Small intestine (tissue), 7 donors: ENCODE data around the gene RNASE1. TPM values are rescaled to one million over a fixed set of nuclear protein-coding genes. Genes with fewer than 3 reads are reported as not detected.

Experiments used
- DNase-seq, 2 donors: peaks; one replicate each; pipeline versions ENCODE4 v3.0.0 to v3.0.0-alpha.2; 2013
- FAIRE-seq: peaks from 2 replicates; lab custom pipeline; 2012; peaks lifted over from hg19 to GRCh38; lab: Jason Lieb, UNC
- H3K27ac ChIP-seq, 3 donors: one replicate each; pipeline ENCODE4 v1.5.1; 2013; ENCODE audit warnings: low read length in 2 of 3, mild to moderate bottlenecking in 2 of 3, control low read depth in 1 of 3, inconsistent platforms in 1 of 3, low read depth in 1 of 3, moderate library complexity in 1 of 3
- H3K27me3 ChIP-seq, 3 donors: one replicate each; pipeline ENCODE4 v1.6.1; 2013; ENCODE audit warnings: low read length in 3 of 3, inconsistent platforms in 1 of 3; ENCODE audit not compliant: control insufficient read depth in 3 of 3, insufficient read depth in 3 of 3
- H3K36me3 ChIP-seq, 3 donors: one replicate each; pipeline ENCODE4 v1.6.1; 2013; ENCODE audit warnings: low read length in 3 of 3, inconsistent platforms in 1 of 3, low read depth in 1 of 3, mild to moderate bottlenecking in 1 of 3, moderate library complexity in 1 of 3; ENCODE audit not compliant: control insufficient read depth in 3 of 3, insufficient read depth in 2 of 3
- H3K4me1 ChIP-seq, 3 donors: one replicate each; pipeline ENCODE4 v1.6.1; 2013; ENCODE audit warnings: low read length in 2 of 3, inconsistent platforms in 1 of 3, low read depth in 1 of 3, mild to moderate bottlenecking in 1 of 3, moderate library complexity in 1 of 3; ENCODE audit not compliant: control insufficient read depth in 3 of 3, insufficient read depth in 2 of 3
- H3K4me3 ChIP-seq, 3 donors: one replicate each; pipeline ENCODE4 v1.5.1; 2013; ENCODE audit warnings: low read length in 3 of 3, control low read depth in 1 of 3, inconsistent platforms in 1 of 3, low read depth in 1 of 3, mild to moderate bottlenecking in 1 of 3, moderate library complexity in 1 of 3
- H3K9me3 ChIP-seq, 2 donors: one replicate each; pipeline ENCODE4 v1.6.1; 2013; ENCODE audit warnings: low read depth in 1 of 2, low read length in 1 of 2; ENCODE audit not compliant: control insufficient read depth in 2 of 2, insufficient read depth in 1 of 2
- WGBS, 3 donors: extraction: QIAGEN DNeasy Blood & Tissue Kit; methylation state at CpG; one replicate each; pipeline ENCODE4 v1.1.7; 2013; 5-methylcytosine and 5-hydroxymethylcytosine counted together
- polyA plus RNA-seq, 4 donors: library from polyadenylated mRNA; stranded (reverse) in 3 of 4; unstranded in 1 of 4; fragments of 200-250 nt in 3 of 4; fragments of 120-200 nt in 1 of 4; gene quantifications; one replicate each; pipeline versions ENCODE4 v1.2.1 to v1.2.3, GENCODE V29; 2013
- donor health status: healthy with polysubstance abuse.
- donor health status: control.
- donor health status: control.
- donor health status: Bipolar disorder and iron deficiency.
- donor health status: healthy.

The RNASE1 gene
- polyA plus RNA-seq, 4 donors: 51.3 to 229 (median 84.7) TPM

GRCh38 chr14:20801726-20802125 is 918 bp downstream of the RNASE1 start:
- H3K27ac ChIP-seq: peak overlapping the region in 1 of 3 donors; percentile 69
- FAIRE-seq (no peak), DNase-seq (peak; percentile 47 to 68)
- WGBS, 3 donors: 15 to 45% (median 31%) methylated on average over 9 of the region's 9 CpGs
- H3K9me3 ChIP-seq: no peaks in the 10 kb centered on the region
- peaks cover 0 to 16% (median 4%) of the 10 kb centered on the region in 3 donors for H3K4me1 ChIP-seq
- no peaks in the 10 kb centered on the region for H3K27me3 ChIP-seq
- H3K4me3 ChIP-seq: peak overlapping the region in 1 of 3 donors; percentile 41
- H3K36me3 ChIP-seq: no peaks in the 10 kb centered on the region

- Histone ChIP-seq H3K36me3 (no peaks in the 10 kb centered on the region), H3K27me3 (no peaks in the 10 kb centered on the region), H3K4me1 (peaks cover 0 to 16% (median 4%) of the 10 kb centered on the region in 3 donors), H3K9me3 (no peaks in the 10 kb centered on the region), H3K4me3 (no peak overlapping the region), H3K27ac (peak overlapping the region in 2 of 3 donors; percentile 23 to 55)
- 43 to 50% (median 44%) methylated on average over 9 of the region's 9 CpGs for WGBS, 3 donors
- DNase-seq: peak; percentile 55 to 64
- no peak for FAIRE-seq
Observed at GRCh38 chr14:20799892-20800544, 2.6 kb downstream of the RNASE1 start.

GRCh38 chr14:20799456-20799891 is 3.2 kb downstream of the RNASE1 start:
- Histone ChIP-seq H3K27me3 (no peaks in the 10 kb centered on the region), H3K27ac (peak overlapping the region in 2 of 3 donors; percentile 23 to 55), H3K9me3 (no peaks in the 10 kb centered on the region), H3K36me3 (no peaks in the 10 kb centered on the region), H3K4me1 (peaks cover 0 to 16% (median 3%) of the 10 kb centered on the region in 3 donors), H3K4me3 (no peak overlapping the region)
- 21 to 26% (median 26%) methylated on average over 4 of the region's 4 CpGs for WGBS, 3 donors
- DNase-seq (peak in 1 of 2 donors; percentile 23), FAIRE-seq (no peak)

GRCh38 chr14:20798932-20799331 is 3.7 kb downstream of the RNASE1 start:
- H3K4me3 ChIP-seq: no peak overlapping the region
- no peaks in the 10 kb centered on the region for H3K36me3 ChIP-seq
- DNase-seq (no peak), FAIRE-seq (no peak)
- no peaks in the 10 kb centered on the region for H3K9me3 ChIP-seq
- H3K27me3 ChIP-seq: no peaks in the 10 kb centered on the region
- H3K4me1 ChIP-seq: peaks cover 0 to 16% (median 3%) of the 10 kb centered on the region in 3 donors
- peak overlapping the region in 1 of 3 donors; percentile 61 for H3K27ac ChIP-seq
- 68 to 79% (median 70%) methylated on average over 6 of the region's 6 CpGs for whole genome bisulfite sequencing, 3 donors

- Histone ChIP-seq H3K9me3 (no peaks in the 10 kb centered on the region), H3K27ac (no peak overlapping the region), H3K4me3 (no peak overlapping the region), H3K36me3 (no peaks in the 10 kb centered on the region), H3K4me1 (peaks cover 0 to 15% (median 3%) of the 10 kb centered on the region in 3 donors), H3K27me3 (no peaks in the 10 kb centered on the region)
- FAIRE-seq: no peak
- no peak for DNase-seq
- 76 to 86% (median 77%) methylated on average over 7 of the region's 7 CpGs for WGBS, 3 donors
Observed at GRCh38 chr14:20798318-20798717, 4.3 kb downstream of the RNASE1 start.

GRCh38 chr14:20797164-20797563 is 5.5 kb downstream of the RNASE1 start:
- Histone ChIP-seq H3K27me3 (no peaks in the 10 kb centered on the region), H3K4me1 (peaks cover 0 to 8% (median 0%) of the 10 kb centered on the region in 3 donors), H3K27ac (no peak overlapping the region), H3K4me3 (no peak overlapping the region), H3K9me3 (no peaks in the 10 kb centered on the region), H3K36me3 (no peaks in the 10 kb centered on the region)
- 73 to 96% (median 90%) methylated on average over 1 of the region's 1 CpG for WGBS, 3 donors
- FAIRE-seq (no peak), DNase-seq (no peak)

GRCh38 chr14:20794644-20795369 is 7.8 kb downstream of the RNASE1 start:
- FAIRE-seq: no peak
- H3K27me3 ChIP-seq: no peaks in the 10 kb centered on the region
- H3K4me3 ChIP-seq: no peak overlapping the region
- no peak overlapping the region for H3K27ac ChIP-seq
- 69 to 86% (median 78%) methylated on average over 7 of the region's 7 CpGs for WGBS, 3 donors
- H3K9me3 ChIP-seq: no peaks in the 10 kb centered on the region
- peaks cover 0 to 4% (median 0%) of the 10 kb centered on the region in 3 donors for H3K4me1 ChIP-seq
- no peak for DNase-seq
- no peaks in the 10 kb centered on the region for H3K36me3 ChIP-seq

- H3K27me3 ChIP-seq: no peaks in the 10 kb centered on the region
- H3K4me1 ChIP-seq: no peaks in the 10 kb centered on the region
- no peak overlapping the region for H3K4me3 ChIP-seq
- FAIRE-seq (no peak), DNase-seq (no peak)
- no peaks in the 10 kb centered on the region for H3K9me3 ChIP-seq
- H3K36me3 ChIP-seq: no peaks in the 10 kb centered on the region
- H3K27ac ChIP-seq: no peak overlapping the region
- WGBS, 3 donors: 67 to 83% (median 78%) methylated on average over 4 of the region's 4 CpGs
Observed at GRCh38 chr14:20792556-20792955, 10.1 kb downstream of the RNASE1 start.
